GM21786 (cell line): Measurements from ENCODE around the gene IDUA.
"Not testable (repeated sequence)": the region's sequence is repeated elsewhere in the genome, so short reads cannot be mapped to it uniquely, and the experiment has no call there.

ENCODE experiments used
- ATAC-seq: cut with Tn5 transposase; IDR thresholded peaks from one replicate; pipeline ENCODE4 v1.9.1; 2021; ENCODE audit not compliant: unreplicated experiment

IDUA gene

DNA sequence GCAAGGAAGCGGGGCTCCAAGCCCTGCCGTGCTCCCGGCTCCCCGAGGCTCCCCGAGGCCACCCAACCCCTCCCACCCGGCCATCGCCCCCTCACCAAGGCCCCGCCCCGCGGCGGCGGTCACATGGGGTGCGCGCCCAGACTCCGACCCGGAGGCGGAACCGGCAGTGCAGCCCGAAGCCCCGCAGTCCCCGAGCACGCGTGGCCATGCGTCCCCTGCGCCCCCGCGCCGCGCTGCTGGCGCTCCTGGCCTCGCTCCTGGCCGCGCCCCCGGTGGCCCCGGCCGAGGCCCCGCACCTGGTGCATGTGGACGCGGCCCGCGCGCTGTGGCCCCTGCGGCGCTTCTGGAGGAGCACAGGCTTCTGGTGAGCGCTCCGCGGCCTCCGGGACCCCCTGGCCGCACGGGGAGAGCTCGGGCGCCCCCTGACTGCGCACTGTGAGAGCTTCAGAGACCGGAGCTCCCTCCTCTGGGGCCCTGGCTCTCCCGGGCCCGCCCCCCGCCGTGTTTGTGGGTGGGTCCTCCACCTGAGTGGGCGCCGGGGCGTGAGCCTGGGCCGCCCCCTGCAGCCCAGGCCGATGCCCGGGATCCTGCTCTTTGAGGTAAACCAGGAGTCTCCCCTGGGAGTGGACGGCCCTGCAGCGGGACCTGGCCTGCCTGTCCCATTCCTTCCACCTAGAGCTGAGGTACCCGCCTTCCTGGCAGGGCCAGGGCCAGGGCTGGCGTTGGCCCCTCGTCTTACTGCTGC lies at the start of gene IDUA:
TSS of gene IDUA (plus strand) at position 166 of the 745 bp plus-strand sequence. CDS start at position 207, 41 bp downstream.
- ATAC-seq, result peak; percentile 80

DNA sequence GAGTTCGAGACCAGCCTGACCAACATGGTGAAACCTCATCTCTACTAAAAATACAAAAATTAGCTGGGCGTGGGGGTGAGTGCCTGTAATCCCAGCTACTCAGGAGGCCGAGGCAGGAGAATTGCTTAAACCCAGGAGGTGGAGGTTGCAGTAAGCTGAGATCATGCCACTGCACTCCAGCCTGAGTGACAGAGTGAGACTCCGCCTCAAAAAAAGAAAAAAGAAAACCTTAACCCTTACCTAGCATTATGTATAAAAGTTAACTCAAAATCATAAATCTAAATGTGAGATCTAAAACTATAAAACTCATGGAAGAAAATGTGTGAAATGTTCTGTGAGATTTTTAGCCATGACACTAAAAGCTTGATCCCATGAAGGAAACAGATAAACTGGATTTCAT lies 47.3 kb upstream of the IDUA start:
- ATAC-seq, result not testable (repeated sequence)

DNA sequence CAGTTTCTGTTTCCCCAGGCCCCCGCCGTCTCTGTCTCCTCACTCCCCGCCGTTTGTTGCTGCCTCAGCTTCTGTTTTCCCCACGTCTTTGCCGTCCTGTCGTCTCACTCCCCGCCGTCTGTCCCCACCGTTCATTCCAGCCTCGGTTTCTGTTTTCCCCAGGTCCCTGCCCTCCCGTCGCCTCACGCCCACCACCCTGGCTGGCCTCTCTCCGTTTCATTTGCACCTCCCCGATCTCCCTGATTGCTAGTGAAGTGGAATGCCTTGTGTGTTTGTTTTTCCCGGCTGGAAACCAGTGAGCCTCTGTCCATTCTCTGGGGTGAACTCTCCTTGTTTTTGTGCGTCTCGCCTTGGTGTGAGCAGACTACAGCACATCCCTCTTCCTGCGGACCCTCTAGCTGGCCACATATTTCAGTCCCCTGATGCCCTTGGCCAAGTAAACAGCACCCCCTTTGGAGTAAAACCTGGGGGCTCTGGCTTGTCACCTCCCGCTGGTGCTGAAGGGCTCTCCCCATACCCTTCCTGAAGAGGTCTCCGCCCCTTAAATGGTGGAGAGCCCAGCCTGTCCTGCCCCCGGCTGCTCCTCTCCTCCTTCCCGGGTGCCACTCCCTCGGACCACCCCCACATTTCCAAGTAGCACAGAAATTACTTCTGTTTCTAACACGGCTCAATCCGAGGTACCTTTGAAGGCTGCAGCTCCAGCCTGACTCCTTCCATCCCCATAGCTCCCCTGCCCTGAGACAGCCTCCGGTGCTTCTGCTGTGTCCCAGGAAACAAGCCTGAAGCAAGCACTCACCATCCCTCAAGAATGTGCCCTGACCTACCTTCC lies 41.4 kb upstream of the IDUA start:
- no peak for ATAC-seq

DNA sequence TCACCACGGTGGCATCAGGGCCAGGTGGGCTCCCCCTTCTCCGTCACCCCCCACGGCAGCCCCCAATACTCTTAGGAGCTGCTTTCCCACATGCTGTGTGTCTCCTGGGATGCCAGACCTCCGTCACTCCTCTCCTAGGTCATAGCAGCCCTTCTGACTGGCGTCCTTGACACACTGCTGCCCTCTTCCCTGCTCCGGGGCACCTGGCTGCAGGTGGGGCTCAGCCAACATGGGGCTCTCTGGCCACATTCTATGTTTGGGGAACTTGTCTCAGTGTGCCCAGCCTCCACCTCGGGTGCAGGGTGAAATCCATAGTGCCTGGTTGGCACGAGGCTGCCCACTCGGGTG lies 40.8 kb upstream of the IDUA start:
- ATAC-seq, result no peak

DNA sequence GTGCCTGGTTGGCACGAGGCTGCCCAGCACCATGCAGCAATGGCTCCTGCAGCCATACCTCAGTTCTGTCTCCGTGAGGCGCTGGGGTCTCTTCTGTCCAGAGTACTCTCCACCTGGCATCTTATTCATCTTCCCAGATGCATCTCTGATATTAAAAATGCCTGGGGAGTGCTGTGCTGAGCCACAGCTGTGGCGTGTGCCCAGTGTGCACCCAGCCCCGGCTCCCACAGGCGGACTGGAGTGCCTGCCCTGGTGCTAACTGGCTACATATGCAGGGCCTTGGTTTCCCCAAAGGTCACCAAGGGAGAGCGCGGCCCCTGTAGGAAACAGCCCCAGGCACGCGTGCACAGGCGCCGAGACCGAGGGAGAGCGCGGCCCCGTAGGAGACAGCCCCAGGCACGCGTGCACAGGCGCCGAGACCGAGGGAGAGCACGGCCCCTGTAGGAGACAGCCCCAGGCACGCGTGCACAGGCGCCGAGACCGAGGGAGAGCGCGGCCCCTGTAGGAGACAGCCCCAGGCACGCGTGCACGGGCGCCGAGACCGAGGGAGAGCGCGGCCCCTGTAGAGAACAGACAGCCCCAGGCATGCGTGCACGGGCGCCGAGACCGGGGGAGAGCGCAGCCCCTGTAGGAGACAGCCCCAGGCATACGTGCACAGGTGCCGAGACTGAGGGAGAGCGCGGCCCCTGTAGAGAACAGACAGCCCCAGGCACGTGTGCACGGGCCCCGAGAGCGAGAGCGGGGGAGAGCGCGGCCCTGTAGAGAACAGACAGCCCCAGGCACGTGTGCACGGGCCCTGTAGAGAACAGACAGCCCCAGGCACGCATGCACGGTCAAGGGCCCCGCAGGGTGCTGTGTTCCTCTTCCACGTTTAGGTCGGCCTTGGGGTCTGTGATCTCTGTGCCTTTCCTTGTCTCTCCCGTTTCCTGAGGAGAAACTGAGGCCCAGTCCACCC lies 40.0 kb upstream of the IDUA start:
- no peak for ATAC-seq

DNA sequence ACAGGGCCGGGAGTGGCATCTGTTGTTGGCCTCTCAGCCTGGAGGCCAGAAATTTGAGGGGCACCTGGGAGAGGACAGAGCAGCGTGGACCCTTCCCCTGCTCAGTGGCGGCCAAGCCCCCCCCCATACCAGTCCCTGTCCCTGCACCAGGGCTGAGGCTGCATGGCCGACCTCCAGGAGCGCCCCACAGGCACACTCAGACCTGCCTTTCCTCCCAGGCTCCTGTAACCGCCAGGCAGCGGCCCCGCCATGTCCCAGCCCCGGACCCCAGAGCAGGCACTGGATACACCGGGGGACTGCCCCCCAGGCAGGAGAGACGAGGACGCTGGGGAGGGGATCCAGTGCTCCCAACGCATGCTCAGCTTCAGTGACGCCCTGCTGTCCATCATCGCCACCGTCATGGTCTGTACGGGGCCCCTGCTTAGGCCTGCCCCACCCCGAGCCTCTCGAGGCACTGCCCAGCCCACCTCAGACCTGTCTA lies 39.3 kb upstream of the IDUA start:
- no peak for ATAC-seq

DNA sequence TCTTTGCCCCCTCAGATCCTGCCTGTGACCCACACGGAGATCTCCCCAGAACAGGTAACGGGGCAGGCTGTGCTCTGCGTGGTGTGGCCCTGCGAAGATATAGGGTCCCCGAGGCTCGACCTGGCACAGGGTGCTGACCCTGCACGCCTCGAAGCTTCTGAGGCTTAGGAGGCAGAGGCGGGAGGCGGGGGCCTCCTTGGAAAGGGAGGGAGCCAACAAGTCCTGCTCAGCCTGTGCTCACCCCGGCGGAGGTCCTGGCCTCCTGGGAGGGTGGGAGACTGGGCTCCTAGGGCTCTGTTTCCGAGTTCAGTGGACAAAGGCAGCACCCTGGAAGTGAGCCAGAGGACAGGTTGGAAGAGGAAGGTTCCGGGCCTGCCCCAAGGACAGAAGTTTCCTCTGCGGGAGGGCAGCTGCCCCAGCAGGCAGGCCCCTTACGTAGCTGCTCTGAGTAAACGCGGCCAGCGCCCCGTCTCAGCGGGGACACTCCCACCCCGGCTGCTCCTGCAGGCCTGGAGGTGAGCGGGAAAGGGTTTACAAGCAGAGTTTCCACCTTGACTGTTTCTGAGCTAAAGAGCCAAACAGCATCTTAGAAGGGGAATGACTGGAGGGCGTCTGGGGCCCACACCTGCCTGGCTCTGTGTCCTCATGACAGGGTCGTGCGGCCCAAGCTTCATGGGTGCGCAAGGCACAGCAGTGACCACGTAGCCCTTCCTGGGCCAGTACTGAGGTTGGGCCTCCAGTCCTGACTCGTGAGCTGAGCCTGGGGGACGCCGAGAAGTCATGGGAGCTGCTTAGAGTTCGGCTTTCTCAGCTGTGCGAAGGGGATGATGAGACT lies 38.5 kb upstream of the IDUA start:
- no peak for ATAC-seq

DNA sequence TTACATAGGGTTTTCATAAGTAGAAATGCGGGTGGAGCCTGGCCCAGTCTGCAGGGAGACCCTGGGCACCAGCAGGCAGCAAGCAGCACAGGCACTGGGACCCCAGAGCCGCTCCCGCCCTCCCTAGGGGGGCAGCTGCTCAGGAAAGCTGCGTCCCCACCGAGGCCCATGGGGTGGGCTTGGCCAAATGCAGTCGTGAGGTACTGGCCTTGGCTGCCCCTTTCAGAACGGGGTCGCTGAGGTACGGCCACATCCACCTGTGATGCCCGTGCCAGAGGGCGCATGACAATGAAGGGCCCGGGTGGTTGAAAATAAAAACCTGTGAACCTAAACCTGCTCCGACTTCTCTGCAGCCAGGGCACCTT lies 37.9 kb upstream of the IDUA start:
- ATAC-seq, result no peak

DNA sequence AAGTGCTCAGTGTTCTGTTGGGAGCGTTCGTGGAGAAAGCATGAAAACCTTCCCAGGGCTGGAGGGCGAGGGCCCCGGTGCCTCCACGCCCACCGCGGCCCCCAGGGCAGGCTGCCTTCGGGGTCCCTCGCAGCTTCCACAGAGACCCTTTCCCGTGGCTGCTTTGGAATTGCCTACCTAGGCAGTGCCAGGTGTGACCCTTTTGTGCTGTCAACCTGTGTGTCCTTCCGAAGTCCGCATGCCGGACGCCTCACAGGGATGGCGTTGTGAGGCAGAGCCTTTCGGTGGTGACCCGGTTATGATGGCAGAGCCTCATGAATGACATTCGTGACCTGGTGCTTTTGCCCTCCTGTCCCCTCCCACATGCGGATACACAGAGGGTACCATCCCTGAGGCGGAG lies 37.2 kb upstream of the IDUA start:
- ATAC-seq, result no peak

DNA sequence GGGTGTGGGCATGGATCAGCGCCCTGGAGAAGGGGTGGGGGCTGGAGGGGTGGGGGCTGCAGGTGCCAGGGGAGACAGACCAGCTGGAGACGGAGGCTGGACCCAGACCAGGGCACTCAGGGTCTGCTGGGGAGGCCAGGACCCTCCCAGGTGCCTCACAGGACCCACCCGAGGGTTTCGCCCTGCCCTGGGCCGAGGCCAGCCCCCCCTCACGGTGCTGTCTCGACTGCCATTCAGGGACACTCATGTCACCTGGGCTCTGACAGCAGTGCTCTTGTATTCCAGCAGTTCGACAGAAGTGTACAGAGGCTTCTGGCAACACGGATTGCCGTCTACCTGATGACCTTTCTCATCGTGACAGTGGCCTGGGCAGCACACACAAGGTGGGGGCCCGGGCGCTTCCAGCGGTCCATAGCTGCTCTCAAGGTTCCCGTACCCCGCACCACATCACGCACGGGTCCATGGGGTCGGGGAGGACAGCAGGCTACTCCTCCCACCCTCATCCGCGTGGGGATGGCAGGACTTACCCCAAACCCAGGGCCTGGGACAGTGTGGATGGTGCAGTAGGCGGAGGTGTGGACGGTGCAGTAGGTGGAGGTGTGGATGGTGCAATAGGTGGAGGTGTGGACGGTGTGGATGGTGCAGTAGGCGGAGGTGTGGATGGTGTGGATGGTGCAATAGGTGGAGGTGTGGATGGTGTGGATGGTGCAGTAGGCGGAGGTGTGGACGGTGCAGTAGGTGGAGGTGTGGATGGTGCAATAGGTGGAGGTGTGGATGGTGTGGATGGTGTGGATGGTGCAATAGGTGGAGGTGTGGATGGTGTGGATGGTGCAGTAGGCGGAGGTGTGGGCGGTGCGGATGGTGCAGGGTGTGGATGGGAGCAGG lies 36.5 kb upstream of the IDUA start:
- no peak for ATAC-seq

DNA sequence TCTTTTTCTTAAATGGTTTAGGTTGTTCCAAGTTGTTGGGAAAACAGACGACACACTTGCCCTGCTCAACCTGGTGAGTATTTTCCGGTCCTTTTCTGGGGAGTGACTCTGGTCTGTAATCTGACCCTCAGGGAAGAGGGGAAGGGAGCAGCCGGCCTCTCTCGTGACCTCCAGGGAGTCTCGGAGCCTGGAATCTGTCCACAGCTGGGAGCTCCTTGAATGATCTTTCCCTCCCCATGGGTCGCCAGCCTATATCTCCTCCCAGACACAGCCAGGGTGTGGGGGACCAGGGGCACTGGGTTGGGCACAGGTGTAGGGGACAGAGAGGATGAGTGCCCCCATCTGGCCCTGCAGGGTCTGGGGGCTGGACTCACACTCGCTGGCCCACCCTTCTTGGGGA lies 35.7 kb upstream of the IDUA start:
- ATAC-seq, result no peak

DNA sequence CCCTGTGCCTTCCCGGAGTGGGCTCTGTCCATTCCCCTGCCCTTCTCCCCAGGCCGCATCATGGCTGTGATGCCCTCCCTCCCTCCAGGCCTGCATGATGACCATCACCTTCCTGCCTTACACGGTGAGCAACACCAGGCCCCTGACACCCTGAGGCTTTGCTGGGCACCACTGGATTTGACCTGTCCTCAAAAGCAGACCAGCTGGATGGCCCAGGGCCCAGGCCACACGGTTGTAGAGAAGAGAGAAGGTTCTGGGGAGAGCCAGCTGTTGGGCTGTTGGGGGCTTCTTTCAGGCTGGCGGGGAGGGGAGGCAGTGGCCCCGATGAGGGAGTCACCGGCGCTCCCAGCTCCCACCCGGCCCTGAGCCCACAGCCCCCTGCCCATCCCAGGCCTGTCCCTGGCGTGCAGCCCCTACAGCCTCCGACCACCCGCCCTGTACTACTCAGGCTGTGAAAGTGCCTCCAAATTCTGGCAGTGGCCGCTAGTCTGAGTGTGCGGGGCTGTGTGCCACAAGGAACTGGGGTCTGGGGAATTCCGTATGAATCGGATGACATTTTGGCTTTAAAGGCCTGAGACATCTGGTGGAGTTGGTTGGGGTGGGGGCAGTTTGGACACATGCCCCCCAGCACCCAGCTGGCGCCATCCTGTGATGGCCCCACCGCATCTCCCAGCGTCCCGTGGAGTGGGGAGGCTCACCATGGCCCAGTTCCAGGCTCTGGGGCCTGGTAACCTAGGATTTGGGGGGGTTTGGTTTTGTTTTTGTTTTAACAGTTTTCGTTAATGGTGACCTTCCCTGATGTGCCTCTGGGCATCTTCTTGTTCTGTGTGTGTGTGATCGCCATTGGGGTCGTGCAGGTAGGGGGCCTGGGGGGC lies 35.0 kb upstream of the IDUA start:
- ATAC-seq, result no peak

DNA sequence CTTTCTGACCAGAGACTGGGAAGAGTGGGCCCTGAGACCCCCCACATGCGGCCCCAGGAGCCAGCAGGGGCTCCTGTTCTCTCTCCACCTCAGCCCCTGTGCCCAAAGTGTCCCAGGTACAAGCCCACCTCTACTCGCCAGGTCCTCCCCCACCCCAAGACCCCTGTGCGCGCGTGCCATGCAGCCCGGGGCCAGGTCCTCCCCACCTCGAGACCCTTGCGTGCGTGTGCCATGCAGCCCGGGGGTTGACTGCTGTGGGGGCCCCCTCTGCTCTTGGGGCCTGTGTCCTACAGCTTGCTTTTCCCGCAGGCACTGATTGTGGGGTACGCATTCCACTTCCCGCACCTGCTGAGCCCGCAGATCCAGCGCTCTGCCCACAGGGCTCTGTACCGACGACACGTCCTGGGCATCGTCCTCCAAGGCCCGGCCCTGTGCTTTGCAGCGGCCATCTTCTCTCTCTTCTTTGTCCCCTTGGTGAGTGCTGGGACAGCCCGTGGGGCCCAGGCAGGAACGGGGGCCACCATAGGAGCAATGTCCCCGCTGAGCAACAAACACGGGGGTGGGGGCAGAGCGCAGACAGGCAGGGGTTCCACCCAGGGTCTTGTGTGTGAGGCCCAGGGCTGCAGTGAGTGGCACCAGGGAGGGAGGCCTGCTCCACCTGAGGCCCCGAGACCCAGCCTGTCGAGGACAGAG lies 33.8 kb upstream of the IDUA start:
- no peak for ATAC-seq

DNA sequence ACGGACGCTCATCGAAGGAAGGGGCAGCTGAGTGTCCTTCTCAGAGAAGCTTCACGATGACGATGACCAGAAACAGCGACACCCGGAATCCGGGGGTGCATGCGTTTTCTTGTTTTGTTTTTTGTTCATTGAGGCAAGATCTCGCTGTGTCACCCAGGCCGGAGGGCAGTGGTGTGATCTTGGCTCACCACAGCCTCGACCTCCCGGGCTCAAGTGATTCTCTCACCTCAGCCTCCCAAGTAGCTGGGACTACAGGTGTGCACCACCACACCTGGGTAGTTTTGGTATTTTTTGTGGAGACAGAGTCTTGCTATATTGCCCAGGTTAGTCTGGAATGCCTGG lies 33.3 kb upstream of the IDUA start:
- no peak for ATAC-seq

DNA sequence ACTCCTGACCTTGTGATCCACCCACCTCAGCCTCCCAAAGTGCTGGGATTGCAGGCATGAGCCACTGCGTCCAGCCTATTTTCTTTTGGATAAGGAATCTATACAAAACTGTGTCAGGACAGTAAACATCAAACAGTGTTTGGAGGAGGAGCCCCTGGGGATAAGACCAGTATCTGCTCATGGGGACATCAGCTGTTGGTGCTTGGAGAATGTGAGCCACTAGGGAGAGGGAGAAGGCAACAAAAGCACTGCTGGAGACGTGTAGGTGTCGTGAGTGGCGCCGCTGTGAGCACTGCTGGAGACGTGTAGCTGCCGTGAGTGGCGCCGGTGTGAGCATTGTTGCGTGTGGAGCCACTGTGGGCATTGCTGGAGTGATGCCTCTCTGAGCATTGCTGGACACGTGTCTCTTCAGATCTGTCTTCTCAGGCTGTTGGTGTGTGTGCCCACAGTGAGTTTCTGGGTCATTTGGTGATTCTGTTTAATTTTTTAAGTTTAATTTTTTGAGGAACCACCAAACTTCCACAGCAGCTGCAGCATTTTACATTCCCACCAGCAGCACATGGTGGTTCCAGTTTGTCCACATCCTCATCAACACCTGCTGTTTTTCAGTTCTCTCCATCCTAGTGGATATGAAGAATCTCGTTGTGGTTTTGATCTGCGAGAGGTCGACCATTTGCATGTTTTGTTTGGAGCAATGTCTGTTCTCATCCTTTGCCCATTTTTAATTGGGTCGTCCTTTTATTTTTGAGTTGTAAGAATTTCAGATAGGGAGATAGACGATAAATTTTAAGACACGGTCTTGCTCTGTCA lies 32.4 kb upstream of the IDUA start:
- no peak for ATAC-seq

DNA sequence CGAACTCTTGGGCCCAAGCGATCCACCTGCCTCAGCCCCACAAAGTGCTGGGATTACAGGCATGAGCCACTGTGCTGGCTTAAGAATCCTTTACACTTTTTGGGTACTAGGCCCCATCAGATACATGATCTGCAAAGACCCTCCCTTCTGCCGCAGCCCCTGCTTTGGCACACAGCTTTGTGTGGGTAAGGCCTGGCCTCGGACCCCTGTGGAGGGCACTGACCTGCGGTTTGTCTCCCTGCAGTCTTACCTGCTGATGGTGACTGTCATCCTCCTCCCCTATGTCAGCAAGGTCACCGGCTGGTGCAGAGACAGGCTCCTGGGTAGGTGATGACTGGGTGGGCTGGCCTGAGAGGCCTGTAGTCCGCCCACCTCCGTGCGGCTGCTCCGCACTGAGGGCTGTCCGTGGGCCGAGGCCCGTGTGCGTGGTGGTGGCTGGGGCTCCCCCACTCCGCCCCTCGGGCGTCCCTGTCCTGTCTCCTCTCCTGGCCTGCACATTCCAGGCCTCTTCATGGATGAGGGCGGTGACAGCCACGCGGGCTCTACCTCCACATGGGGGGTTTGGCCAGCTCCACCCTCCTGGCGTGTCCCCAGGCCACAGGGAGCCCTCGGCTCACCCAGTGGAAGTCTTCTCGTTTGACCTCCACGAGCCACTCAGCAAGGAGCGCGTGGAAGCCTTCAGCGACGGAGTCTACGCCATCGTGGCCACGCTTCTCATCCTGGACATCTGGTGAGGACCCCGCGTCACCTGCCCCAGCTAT lies 31.5 kb upstream of the IDUA start:
- no peak for ATAC-seq
